ENCODE data around the gene ZNF197.
"Not testable (repeated sequence)": the region's sequence is repeated elsewhere in the genome, so short reads cannot be mapped to it uniquely, and the experiment has no call there.

- TF ChIP-seq, protein P1, sequence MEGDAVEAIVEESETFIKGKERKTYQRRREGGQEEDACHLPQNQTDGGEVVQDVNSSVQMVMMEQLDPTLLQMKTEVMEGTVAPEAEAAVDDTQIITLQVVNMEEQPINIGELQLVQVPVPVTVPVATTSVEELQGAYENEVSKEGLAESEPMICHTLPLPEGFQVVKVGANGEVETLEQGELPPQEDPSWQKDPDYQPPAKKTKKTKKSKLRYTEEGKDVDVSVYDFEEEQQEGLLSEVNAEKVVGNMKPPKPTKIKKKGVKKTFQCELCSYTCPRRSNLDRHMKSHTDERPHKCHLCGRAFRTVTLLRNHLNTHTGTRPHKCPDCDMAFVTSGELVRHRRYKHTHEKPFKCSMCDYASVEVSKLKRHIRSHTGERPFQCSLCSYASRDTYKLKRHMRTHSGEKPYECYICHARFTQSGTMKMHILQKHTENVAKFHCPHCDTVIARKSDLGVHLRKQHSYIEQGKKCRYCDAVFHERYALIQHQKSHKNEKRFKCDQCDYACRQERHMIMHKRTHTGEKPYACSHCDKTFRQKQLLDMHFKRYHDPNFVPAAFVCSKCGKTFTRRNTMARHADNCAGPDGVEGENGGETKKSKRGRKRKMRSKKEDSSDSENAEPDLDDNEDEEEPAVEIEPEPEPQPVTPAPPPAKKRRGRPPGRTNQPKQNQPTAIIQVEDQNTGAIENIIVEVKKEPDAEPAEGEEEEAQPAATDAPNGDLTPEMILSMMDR (IDR thresholded peaks at IDR 0.05), result not testable (repeated sequence)
- not testable (repeated sequence) for TF ChIP-seq EZH2 (IDR thresholded peaks at IDR 0.05; ENCODE audit: borderline replicate concordance, insufficient read depth, low read depth, low read length, poor library complexity, severe bottlenecking)
These were observed 43.9 kb upstream of the ZNF197 start for GRCh38 chr3:44580971-44581370.
